ENCODE data around the gene CNOT11.
"Not testable (repeated sequence)": the region's sequence is repeated elsewhere in the genome, so short reads cannot be mapped to it uniquely, and the experiment has no call there.

CNOT11 gene

GRCh38 chr2:101311696-101312017, 59.0 kb downstream of the CNOT11 start:
- DNase-seq: peak; percentile 37

GRCh38 chr2:101316568-101316967, 63.9 kb downstream of the CNOT11 start:
- DNase-seq: not testable (repeated sequence)

Data from hematopoietic multipotent progenitor cell treated with erythropoietin and hydrocortisone succinate and interleukin-3 and kit ligand, for 4 days (in vitro differentiated cells).